GM12875 (cell line): Measurements from ENCODE around the gene THRB.

Source experiments
- H3K4me3 ChIP-seq: one replicate; pipeline ENCODE4 v1.5.1; 2011; ENCODE audit warnings: low read depth, low read length, control low read depth
- CTCF ChIP-seq: IDR thresholded peaks from 2 replicates; pipeline ENCODE4 v1.5.1; 2011; ENCODE audit warnings: low read depth, mild to moderate bottlenecking, control low read depth, inconsistent platforms, low read length, moderate library complexity, borderline replicate concordance; ENCODE audit not compliant: insufficient read depth

THRB gene

GRCh38 chr3:24271228-24271627 lies 223.4 kb downstream of the THRB start:
- no peak for TF ChIP-seq CTCF

GRCh38 chr3:24270744-24271143 lies 223.9 kb downstream of the THRB start:
- H3K4me3 ChIP-seq, result no peak overlapping the region
- TF ChIP-seq CTCF, result no peak

More at GRCh38 chr3:24271228-24271627, 223.4 kb downstream of the THRB start:
- no peak overlapping the region for H3K4me3 ChIP-seq

GRCh38 chr3:24270204-24270691 lies 224.4 kb downstream of the THRB start:
- no peak for TF ChIP-seq CTCF
- H3K4me3 ChIP-seq, result no peak overlapping the region

- peak; percentile 63; the same call in 1 of the 2 replicates for TF ChIP-seq CTCF
- H3K4me3 ChIP-seq, result no peak overlapping the region
Observed at GRCh38 chr3:24264748-24265158, 229.9 kb downstream of the THRB start.

- no peak for TF ChIP-seq CTCF
- no peak overlapping the region for H3K4me3 ChIP-seq
Observed at GRCh38 chr3:24264011-24264410, 230.6 kb downstream of the THRB start.

- no peak for TF ChIP-seq CTCF
- no peak overlapping the region for H3K4me3 ChIP-seq
Observed at GRCh38 chr3:24263069-24263668, 231.5 kb downstream of the THRB start.

- H3K4me3 ChIP-seq, result no peak overlapping the region
- TF ChIP-seq CTCF, result no peak
Observed at GRCh38 chr3:24261521-24261920, 233.1 kb downstream of the THRB start.
